A549 (cell line): Measurements from ENCODE around the gene CNTNAP2.

Source experiments
- JUNB ChIP-seq: fragments of >200 bp; sonication (Bioruptor Twin); formaldehyde crosslinking; IDR thresholded peaks from 2 replicates; pipeline ENCODE4 v1.6.1; 2016
- TF ChIP-seq, protein P1 (sequence below): fragments of >200 bp; sonication (Bioruptor Twin); formaldehyde crosslinking; IDR thresholded peaks from 3 replicates; pipeline ENCODE4 v1.5.1; 2016
- TF ChIP-seq, protein P2 (sequence below): IDR thresholded peaks from 2 replicates; pipeline ENCODE4 v1.6.1; 2012
- TF ChIP-seq, protein P3 (sequence below): fragments of 150-350 bp; IDR thresholded peaks from 2 replicates; pipeline ENCODE4 v1.6.1; 2014; ENCODE audit warnings: low read depth, mild to moderate bottlenecking, low read length

- TF ChIP-seq, protein P1, sequence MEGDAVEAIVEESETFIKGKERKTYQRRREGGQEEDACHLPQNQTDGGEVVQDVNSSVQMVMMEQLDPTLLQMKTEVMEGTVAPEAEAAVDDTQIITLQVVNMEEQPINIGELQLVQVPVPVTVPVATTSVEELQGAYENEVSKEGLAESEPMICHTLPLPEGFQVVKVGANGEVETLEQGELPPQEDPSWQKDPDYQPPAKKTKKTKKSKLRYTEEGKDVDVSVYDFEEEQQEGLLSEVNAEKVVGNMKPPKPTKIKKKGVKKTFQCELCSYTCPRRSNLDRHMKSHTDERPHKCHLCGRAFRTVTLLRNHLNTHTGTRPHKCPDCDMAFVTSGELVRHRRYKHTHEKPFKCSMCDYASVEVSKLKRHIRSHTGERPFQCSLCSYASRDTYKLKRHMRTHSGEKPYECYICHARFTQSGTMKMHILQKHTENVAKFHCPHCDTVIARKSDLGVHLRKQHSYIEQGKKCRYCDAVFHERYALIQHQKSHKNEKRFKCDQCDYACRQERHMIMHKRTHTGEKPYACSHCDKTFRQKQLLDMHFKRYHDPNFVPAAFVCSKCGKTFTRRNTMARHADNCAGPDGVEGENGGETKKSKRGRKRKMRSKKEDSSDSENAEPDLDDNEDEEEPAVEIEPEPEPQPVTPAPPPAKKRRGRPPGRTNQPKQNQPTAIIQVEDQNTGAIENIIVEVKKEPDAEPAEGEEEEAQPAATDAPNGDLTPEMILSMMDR = no peak
- TF ChIP-seq, protein P2, sequence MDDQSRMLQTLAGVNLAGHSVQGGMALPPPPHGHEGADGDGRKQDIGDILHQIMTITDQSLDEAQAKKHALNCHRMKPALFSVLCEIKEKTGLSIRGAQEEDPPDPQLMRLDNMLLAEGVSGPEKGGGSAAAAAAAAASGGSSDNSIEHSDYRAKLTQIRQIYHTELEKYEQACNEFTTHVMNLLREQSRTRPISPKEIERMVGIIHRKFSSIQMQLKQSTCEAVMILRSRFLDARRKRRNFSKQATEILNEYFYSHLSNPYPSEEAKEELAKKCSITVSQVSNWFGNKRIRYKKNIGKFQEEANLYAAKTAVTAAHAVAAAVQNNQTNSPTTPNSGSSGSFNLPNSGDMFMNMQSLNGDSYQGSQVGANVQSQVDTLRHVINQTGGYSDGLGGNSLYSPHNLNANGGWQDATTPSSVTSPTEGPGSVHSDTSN = no peak
- TF ChIP-seq, protein P3, sequence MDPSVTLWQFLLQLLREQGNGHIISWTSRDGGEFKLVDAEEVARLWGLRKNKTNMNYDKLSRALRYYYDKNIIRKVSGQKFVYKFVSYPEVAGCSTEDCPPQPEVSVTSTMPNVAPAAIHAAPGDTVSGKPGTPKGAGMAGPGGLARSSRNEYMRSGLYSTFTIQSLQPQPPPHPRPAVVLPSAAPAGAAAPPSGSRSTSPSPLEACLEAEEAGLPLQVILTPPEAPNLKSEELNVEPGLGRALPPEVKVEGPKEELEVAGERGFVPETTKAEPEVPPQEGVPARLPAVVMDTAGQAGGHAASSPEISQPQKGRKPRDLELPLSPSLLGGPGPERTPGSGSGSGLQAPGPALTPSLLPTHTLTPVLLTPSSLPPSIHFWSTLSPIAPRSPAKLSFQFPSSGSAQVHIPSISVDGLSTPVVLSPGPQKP = no peak
- no peak for TF ChIP-seq JUNB
Measured at GRCh38 chr7:146702898-146703297, 586.3 kb downstream of the CNTNAP2 start.
